Measurements from ENCODE around the gene PPP2R2C.

Gene PPP2R2C

GRCh38 chr4:6448476-6449170 is 23.8 kb downstream of the PPP2R2C start:
- no peak for DNase-seq (ENCODE audit: low read depth in 2 of 2)

GRCh38 chr4:6447672-6448171 is 24.7 kb downstream of the PPP2R2C start:
- DNase-seq (ENCODE audit: low read depth in 2 of 2) = no peak

GRCh38 chr4:6446538-6447451 is 25.6 kb downstream of the PPP2R2C start:
- DNase-seq (ENCODE audit: low read depth in 2 of 2) = no peak

GRCh38 chr4:6446130-6446482 is 26.3 kb downstream of the PPP2R2C start:
- no peak for DNase-seq (ENCODE audit: low read depth in 2 of 2)

- DNase-seq (ENCODE audit: low read depth in 2 of 2) = no peak
These were observed 26.8 kb downstream of the PPP2R2C start for GRCh38 chr4:6445403-6446129.

- no peak for DNase-seq (ENCODE audit: low read depth in 2 of 2)
These were observed 27.8 kb downstream of the PPP2R2C start for GRCh38 chr4:6444582-6444981.

GRCh38 chr4:6443035-6444023 is 29.1 kb downstream of the PPP2R2C start:
- DNase-seq (ENCODE audit: low read depth in 2 of 2) = no peak

GRCh38 chr4:6442555-6442954 is 29.9 kb downstream of the PPP2R2C start:
- DNase-seq (ENCODE audit: low read depth in 2 of 2) = no peak

- no peak for DNase-seq (ENCODE audit: low read depth in 2 of 2)
These were observed 30.7 kb downstream of the PPP2R2C start for GRCh38 chr4:6441758-6442157.

GRCh38 chr4:6441202-6441582 is 31.2 kb downstream of the PPP2R2C start:
- no peak for DNase-seq (ENCODE audit: low read depth in 2 of 2)

GRCh38 chr4:6440506-6441201 is 31.8 kb downstream of the PPP2R2C start:
- DNase-seq (ENCODE audit: low read depth in 2 of 2) = no peak

- no peak for DNase-seq (ENCODE audit: low read depth in 2 of 2)
These were observed 33.2 kb downstream of the PPP2R2C start for GRCh38 chr4:6439120-6439762.

GRCh38 chr4:6437826-6438238 is 34.6 kb downstream of the PPP2R2C start:
- DNase-seq (ENCODE audit: low read depth in 2 of 2) = no peak

GRCh38 chr4:6435010-6435409 is 37.4 kb downstream of the PPP2R2C start:
- DNase-seq (ENCODE audit: low read depth in 2 of 2) = no peak

GRCh38 chr4:6430927-6431326 is 41.5 kb downstream of the PPP2R2C start:
- DNase-seq (ENCODE audit: low read depth in 2 of 2) = no peak

- DNase-seq (ENCODE audit: low read depth in 2 of 2) = no peak
These were observed 44.8 kb downstream of the PPP2R2C start for GRCh38 chr4:6427439-6428090.

GRCh38 chr4:6426571-6427438 is 45.6 kb downstream of the PPP2R2C start:
- no peak for DNase-seq (ENCODE audit: low read depth in 2 of 2)

GRCh38 chr4:6425911-6426310 is 46.5 kb downstream of the PPP2R2C start:
- DNase-seq (ENCODE audit: low read depth in 2 of 2) = no peak
